Tibial nerve (tissue), 3 donors: Measurements from ENCODE around the gene ERBB4.

Experiments used
- POLR2A ChIP-seq, 2 donors: fragments of 450-650 bp; IDR thresholded peaks; one replicate each; pipeline ENCODE4 v1.6.1; 2017; ENCODE audit warnings: antibody characterized with exemption in 2 of 2, mild to moderate bottlenecking in 2 of 2, moderate library complexity in 2 of 2
- TF ChIP-seq, protein P1 (sequence below), 5 experiments: fragments of 200-600 bp in 3 of 5; fragments of 450-650 bp in 2 of 5; sonication (generic) in 3 of 5; IDR thresholded peaks; one replicate each; pipeline ENCODE4 v1.5.1; 2016 to 2019; ENCODE audit warnings: antibody characterized with exemption in 5 of 5, mild to moderate bottlenecking in 3 of 5, moderate library complexity in 2 of 5

DNA sequence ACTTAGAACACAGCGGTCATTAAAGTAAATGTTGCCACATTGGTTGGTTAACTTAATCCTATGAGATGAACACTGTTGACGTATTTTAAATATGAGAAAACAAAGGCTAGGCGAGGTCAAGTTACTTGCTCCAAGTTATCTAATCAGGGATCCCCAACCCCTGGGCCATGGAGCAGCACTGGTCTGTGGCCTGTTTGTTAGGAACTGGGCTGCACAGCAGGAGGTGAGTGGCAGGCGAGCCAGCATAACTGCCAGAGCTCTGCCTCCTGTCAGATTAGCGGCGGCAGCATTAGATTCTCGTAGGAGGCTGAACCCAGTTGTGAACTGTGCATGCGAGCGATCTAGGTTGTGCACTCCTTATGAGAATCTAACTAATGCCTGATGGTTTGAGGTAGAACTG lies 1103.3 kb downstream of the ERBB4 start:
- TF ChIP-seq, protein P1, sequence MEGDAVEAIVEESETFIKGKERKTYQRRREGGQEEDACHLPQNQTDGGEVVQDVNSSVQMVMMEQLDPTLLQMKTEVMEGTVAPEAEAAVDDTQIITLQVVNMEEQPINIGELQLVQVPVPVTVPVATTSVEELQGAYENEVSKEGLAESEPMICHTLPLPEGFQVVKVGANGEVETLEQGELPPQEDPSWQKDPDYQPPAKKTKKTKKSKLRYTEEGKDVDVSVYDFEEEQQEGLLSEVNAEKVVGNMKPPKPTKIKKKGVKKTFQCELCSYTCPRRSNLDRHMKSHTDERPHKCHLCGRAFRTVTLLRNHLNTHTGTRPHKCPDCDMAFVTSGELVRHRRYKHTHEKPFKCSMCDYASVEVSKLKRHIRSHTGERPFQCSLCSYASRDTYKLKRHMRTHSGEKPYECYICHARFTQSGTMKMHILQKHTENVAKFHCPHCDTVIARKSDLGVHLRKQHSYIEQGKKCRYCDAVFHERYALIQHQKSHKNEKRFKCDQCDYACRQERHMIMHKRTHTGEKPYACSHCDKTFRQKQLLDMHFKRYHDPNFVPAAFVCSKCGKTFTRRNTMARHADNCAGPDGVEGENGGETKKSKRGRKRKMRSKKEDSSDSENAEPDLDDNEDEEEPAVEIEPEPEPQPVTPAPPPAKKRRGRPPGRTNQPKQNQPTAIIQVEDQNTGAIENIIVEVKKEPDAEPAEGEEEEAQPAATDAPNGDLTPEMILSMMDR (IDR thresholded peaks at IDR 0.05) = no peak
- TF ChIP-seq POLR2A (IDR thresholded peaks at IDR 0.05) = no peak
